Smooth muscle cell (in vitro differentiated cells): Measurements from ENCODE around the gene PACRG. TPM values are rescaled to one million over a fixed set of nuclear protein-coding genes. Genes with fewer than 3 reads are reported as not detected.

ENCODE experiments used
- DNase-seq: peaks from one replicate; lab custom pipeline; 2025; ENCODE audit not compliant: unreplicated experiment; lab: John Stamatoyannopoulos, UW
- H2AFZ ChIP-seq: fragments of 200-600 bp; sonication (generic); 2 replicates; pipeline ENCODE4 v1.6.0; 2016; ENCODE audit warnings: antibody characterized with exemption, low read depth, mild to moderate bottlenecking
- H3F3A ChIP-seq: fragments of 200-600 bp; sonication (generic); 2 replicates; pipeline ENCODE4 v1.6.0; 2017; ENCODE audit warnings: antibody characterized with exemption, low read depth
- H3K27ac ChIP-seq: fragments of 200-600 bp; sonication (generic); 2 replicates; pipeline ENCODE4 v1.5.1; 2016; ENCODE audit warnings: low read depth, mild to moderate bottlenecking
- H3K27me3 ChIP-seq: fragments of 200-600 bp; sonication (generic); 2 replicates; pipeline ENCODE4 v1.6.1; 2016; ENCODE audit warnings: low read depth, mild to moderate bottlenecking
- H3K36me3 ChIP-seq: fragments of 200-600 bp; sonication (generic); 2 replicates; pipeline ENCODE4 v1.5.1; 2016; ENCODE audit warnings: low read depth
- H3K4me1 ChIP-seq: fragments of 200-600 bp; sonication (generic); 2 replicates; pipeline ENCODE4 v1.5.1; 2016; ENCODE audit warnings: low read depth
- H3K4me2 ChIP-seq: fragments of 200-600 bp; sonication (generic); 2 replicates; pipeline ENCODE4 v1.6.0; 2016; ENCODE audit warnings: mild to moderate bottlenecking
- H3K4me3 ChIP-seq: fragments of 200-600 bp; sonication (generic); 2 replicates; pipeline ENCODE4 v1.5.1; 2016; ENCODE audit warnings: mild to moderate bottlenecking
- H3K79me2 ChIP-seq: fragments of 200-600 bp; sonication (generic); 2 replicates; pipeline ENCODE4 v1.6.0; 2016; ENCODE audit warnings: low read depth, mild to moderate bottlenecking
- H3K9ac ChIP-seq: fragments of 200-600 bp; sonication (generic); 2 replicates; pipeline ENCODE4 v1.6.0; 2016; ENCODE audit warnings: low read depth
- H3K9me3 ChIP-seq: fragments of 200-600 bp; sonication (generic); replicated peaks from 2 replicates; pipeline ENCODE4 v1.5.1; 2016; ENCODE audit warnings: low read depth
- H4K20me1 ChIP-seq: fragments of 200-600 bp; sonication (generic); 2 replicates; pipeline ENCODE4 v1.6.0; 2016; ENCODE audit warnings: low read depth
- WGBS: methylation state at CpG from one replicate; pipeline ENCODE4 v1.1.7; 2016; ENCODE audit warnings: low lambda C conversion rate; 5-methylcytosine and 5-hydroxymethylcytosine counted together
- polyA plus RNA-seq: library from polyadenylated mRNA; unstranded; fragments of >200 nt; fragmentation: Nextera tagmentation; extraction: Ambion mirVana; gene quantifications from 2 replicates; pipeline ENCODE4 v1.2.1, GENCODE V29; 2016
- total RNA-seq: library from RNA; depleted of rRNA; stranded (reverse); fragments of >200 nt; gene quantifications from 2 replicates; pipeline ENCODE4 v1.2.3, GENCODE V29; 2014
- TF ChIP-seq, protein P1 (sequence below): fragments of 200-600 bp; sonication (generic); IDR thresholded peaks from 2 replicates; pipeline ENCODE4 v1.5.1; 2017; ENCODE audit warnings: borderline replicate concordance, mild to moderate bottlenecking, antibody characterized with exemption; ENCODE audit not compliant: insufficient read depth, poor library complexity, severe bottlenecking

PACRG gene
- total and polyA plus RNA-seq, 2 experiments from 2014 or later, result not detected

DNA sequence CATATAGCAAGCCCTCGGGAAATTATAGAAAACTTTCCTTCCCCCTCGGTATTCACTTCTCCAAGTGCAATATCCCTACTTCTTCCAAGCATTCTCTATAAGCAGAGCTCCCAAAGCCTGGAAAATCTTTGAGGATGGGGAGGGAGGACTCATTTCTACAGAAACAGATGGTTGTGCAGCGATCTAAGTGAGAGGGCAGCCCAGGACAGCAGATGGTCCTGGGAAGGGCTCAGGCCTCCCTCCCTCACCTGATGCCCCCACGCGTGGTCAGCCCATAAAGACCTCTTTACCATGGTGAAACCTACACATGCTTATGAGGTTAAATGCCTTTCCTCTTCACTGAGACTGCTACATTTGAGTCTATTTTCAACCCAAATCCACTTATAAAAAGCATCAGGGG lies 367.1 kb downstream of the PACRG start:
- 92% methylated on average over 5 of the region's 5 CpGs for WGBS
- no peaks in the 10 kb centered on the region for H4K20me1 ChIP-seq
- no peak overlapping the region for H3K4me2 ChIP-seq
- no peak for DNase-seq
- no peaks in the 10 kb centered on the region for H3K36me3 ChIP-seq
- no peak overlapping the region for H2AFZ ChIP-seq
- no peaks in the 10 kb centered on the region for H3K27me3 ChIP-seq
- no peaks in the 10 kb centered on the region for H3K4me1 ChIP-seq
- no peaks in the 10 kb centered on the region for H3K9me3 ChIP-seq
- TF ChIP-seq, protein P1, sequence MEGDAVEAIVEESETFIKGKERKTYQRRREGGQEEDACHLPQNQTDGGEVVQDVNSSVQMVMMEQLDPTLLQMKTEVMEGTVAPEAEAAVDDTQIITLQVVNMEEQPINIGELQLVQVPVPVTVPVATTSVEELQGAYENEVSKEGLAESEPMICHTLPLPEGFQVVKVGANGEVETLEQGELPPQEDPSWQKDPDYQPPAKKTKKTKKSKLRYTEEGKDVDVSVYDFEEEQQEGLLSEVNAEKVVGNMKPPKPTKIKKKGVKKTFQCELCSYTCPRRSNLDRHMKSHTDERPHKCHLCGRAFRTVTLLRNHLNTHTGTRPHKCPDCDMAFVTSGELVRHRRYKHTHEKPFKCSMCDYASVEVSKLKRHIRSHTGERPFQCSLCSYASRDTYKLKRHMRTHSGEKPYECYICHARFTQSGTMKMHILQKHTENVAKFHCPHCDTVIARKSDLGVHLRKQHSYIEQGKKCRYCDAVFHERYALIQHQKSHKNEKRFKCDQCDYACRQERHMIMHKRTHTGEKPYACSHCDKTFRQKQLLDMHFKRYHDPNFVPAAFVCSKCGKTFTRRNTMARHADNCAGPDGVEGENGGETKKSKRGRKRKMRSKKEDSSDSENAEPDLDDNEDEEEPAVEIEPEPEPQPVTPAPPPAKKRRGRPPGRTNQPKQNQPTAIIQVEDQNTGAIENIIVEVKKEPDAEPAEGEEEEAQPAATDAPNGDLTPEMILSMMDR, result no peak
- H3K79me2 ChIP-seq, result no peaks in the 10 kb centered on the region
- no peak overlapping the region for H3K9ac ChIP-seq
- H3F3A ChIP-seq, result no peaks in the 10 kb centered on the region
- no peak overlapping the region for H3K27ac ChIP-seq
- H3K4me3 ChIP-seq, result no peak overlapping the region

DNA sequence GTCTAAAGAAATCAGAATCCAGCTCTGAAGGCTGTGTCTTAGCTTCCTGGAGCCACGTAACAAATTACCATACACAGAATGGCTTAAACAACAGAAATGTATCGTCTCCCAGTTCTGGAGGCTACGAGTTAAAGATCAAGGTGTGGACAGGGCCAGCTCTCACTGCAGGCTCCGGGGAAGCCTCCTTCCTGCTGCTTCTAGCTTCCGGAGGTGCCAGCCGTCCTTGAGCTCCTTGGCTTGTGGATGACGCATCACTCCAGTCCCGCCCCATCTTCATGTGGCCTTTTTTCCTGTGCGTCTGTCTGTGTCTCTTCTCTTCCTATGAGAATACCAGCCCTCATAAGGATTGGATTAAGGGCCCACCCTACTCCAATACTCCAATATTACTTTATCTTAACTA lies 367.6 kb downstream of the PACRG start:
- no peak overlapping the region for H3K4me3 ChIP-seq
- H2AFZ ChIP-seq, result no peak overlapping the region
- H3K9me3 ChIP-seq, result no peaks in the 10 kb centered on the region
- H3K27ac ChIP-seq, result no peak overlapping the region
- no peaks in the 10 kb centered on the region for H3K79me2 ChIP-seq
- no peaks in the 10 kb centered on the region for H3F3A ChIP-seq
- no peaks in the 10 kb centered on the region for H4K20me1 ChIP-seq
- no peak for DNase-seq
- WGBS, result 87% methylated on average over 9 of the region's 9 CpGs
- TF ChIP-seq, protein P1, result no peak
- no peaks in the 10 kb centered on the region for H3K27me3 ChIP-seq
- no peak overlapping the region for H3K9ac ChIP-seq
- H3K4me2 ChIP-seq, result no peak overlapping the region
- no peaks in the 10 kb centered on the region for H3K4me1 ChIP-seq
- no peaks in the 10 kb centered on the region for H3K36me3 ChIP-seq

DNA sequence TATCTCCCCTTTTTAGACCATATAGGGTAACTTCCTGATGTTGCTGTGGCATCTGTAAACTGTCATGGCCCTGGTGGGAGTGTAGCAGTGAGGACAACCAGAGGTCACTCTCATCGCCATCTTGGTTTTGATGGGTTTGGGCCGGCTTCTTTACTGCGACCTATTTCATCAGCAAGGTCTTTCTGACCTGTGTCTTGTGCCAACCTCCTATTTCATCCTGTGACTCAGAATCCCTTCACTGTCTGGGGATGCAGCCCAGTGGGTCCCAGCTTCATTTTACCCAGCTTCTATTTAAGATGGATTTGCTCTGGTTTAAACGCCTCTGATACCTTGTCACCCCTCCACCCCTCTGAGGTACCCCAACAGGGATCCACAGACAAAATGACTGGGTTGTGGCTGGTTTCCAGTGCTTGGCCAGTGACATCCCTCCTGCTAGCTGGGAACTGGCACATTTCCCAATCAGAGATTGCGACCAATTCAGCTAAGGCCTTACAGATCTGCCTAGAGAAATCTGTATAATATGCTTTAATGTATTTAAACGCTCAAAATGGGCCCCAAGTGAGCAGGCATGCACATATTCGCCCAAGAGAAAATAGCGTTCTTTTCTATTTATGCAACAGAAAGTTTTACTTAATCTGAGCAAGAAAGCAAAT lies 371.2 kb downstream of the PACRG start:
- Histone ChIP-seq H3F3A (no peaks in the 10 kb centered on the region), H3K4me1 (no peaks in the 10 kb centered on the region), H2AFZ (no peak overlapping the region), H3K79me2 (no peaks in the 10 kb centered on the region), H3K27me3 (no peaks in the 10 kb centered on the region), H4K20me1 (no peaks in the 10 kb centered on the region), H3K9me3 (no peaks in the 10 kb centered on the region), H3K27ac (no peak overlapping the region), H3K9ac (no peak overlapping the region), H3K36me3 (no peaks in the 10 kb centered on the region), H3K4me2 (no peak overlapping the region), H3K4me3 (no peak overlapping the region)
- TF ChIP-seq, protein P1, result no peak
- 88% methylated on average over 8 of the region's 8 CpGs for WGBS
- DNase-seq, result no peak

DNA sequence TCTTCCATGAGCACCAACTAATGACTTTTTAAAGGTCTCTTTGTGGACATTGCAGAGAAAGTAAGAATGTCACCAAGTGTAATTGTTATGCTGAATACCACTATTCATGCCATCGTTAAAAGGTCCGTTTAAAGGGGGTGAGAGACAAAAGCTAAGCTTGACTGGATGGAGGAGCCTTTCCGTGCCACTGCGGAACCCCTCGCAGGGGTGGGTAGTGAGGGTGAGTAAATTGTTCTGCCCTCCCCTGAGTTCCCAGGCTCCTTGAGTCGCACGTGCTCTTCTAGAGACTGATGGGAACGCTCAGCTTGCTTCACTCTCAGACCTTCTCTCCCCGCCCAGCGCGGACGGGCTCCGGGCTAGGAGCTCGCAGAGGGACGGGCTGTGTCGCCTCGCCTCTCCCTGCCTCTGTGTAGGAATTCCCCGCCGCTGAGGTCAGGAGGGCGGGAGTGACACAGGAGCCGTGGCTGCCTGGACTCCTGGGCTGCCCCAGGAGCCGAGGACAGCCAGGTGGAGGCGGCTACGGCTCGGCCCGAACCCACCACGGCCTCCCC lies 371.9 kb downstream of the PACRG start:
- Histone ChIP-seq H3K4me2 (no peak overlapping the region), H3K36me3 (no peaks in the 10 kb centered on the region), H3K4me3 (no peak overlapping the region), H3K79me2 (no peaks in the 10 kb centered on the region), H2AFZ (no peak overlapping the region), H4K20me1 (no peaks in the 10 kb centered on the region), H3K4me1 (no peaks in the 10 kb centered on the region), H3K27me3 (no peaks in the 10 kb centered on the region), H3K9ac (no peak overlapping the region), H3F3A (no peaks in the 10 kb centered on the region), H3K9me3 (no peaks in the 10 kb centered on the region), H3K27ac (no peak overlapping the region)
- TF ChIP-seq, protein P1, result no peak
- no peak for DNase-seq
- WGBS, result 73% methylated on average over 27 of the region's 27 CpGs
